Measurements from ENCODE around the gene NDUFB1.

DNA sequence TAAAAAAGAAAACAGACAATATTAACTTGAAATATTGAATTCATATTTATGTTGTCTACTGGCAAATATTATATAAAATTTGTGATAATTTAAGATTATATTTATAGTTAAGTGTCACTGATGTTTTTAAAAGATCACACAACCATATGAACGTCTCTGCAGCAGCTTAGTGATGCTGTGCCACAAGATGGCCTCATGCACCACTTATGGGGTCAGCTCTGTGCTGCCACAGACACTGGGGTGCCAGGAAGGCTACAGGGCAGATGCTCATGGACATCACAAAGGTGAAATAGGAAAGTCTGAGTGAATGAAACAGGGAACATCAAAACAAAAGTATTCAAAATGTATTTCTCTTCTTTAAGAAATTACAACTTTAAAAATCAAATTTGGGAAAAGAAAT is 28.2 kb downstream of the NDUFB1 start:
- TF ChIP-seq, protein P1, sequence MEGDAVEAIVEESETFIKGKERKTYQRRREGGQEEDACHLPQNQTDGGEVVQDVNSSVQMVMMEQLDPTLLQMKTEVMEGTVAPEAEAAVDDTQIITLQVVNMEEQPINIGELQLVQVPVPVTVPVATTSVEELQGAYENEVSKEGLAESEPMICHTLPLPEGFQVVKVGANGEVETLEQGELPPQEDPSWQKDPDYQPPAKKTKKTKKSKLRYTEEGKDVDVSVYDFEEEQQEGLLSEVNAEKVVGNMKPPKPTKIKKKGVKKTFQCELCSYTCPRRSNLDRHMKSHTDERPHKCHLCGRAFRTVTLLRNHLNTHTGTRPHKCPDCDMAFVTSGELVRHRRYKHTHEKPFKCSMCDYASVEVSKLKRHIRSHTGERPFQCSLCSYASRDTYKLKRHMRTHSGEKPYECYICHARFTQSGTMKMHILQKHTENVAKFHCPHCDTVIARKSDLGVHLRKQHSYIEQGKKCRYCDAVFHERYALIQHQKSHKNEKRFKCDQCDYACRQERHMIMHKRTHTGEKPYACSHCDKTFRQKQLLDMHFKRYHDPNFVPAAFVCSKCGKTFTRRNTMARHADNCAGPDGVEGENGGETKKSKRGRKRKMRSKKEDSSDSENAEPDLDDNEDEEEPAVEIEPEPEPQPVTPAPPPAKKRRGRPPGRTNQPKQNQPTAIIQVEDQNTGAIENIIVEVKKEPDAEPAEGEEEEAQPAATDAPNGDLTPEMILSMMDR (IDR thresholded peaks at IDR 0.05), result no peak
- no peak for TF ChIP-seq POLR2A (IDR thresholded peaks at IDR 0.05)
